HG03442 (cell line): ENCODE results near the gene CCDC183.
"Not testable (repeated sequence)": the region's sequence is repeated elsewhere in the genome, so short reads cannot be mapped to it uniquely, and the experiment has no call there.

ENCODE experiments used
- ATAC-seq: cut with Tn5 transposase; IDR thresholded peaks from one replicate; pipeline ENCODE4 v1.9.1; 2021; ENCODE audit warnings: mild to moderate bottlenecking, moderate library complexity; ENCODE audit not compliant: unreplicated experiment

The CCDC183 gene

DNA sequence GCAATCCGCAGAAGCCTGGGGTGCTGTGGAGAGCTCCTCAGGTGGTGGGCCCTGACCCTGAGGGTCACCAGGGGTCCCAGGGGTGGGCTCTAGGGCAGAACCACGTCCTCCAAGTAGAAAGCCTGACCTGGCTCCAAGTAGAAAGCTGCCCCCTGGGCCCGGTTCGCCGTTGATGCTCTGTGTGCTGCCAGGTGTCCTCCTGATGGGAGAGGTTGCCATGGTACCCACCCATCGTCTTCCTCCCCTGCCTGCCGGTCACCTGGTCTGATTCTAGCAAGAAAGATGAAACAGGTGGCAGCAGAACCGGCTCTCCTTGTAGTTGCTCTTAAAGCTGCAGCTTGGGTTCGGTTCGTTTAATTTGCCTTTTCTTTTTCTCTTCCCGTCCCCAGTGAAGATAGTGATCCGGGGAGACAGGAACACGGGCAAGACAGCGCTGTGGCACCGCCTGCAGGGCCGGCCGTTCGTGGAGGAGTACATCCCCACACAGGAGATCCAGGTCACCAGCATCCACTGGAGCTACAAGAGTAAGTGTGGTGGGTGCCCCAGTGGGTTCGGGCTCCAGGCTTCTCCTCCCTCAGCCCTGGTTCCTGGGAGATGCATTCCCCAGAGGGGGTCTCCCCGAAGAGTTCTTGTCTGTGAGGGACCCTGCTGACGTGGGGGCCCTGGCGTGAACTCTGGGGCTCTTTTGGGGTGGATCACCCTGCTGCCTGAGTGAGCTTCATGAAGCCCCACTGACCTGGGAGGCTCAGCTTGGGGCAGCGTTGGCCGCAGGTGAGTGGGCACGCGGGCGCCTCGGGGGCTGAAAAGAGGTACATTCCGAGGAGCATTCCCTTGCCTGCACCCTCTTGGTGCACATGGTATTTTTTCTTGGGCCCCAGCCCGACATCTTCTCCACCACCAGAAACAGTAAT lies 27.3 kb downstream of the CCDC183 start:
- ATAC-seq = no peak

DNA sequence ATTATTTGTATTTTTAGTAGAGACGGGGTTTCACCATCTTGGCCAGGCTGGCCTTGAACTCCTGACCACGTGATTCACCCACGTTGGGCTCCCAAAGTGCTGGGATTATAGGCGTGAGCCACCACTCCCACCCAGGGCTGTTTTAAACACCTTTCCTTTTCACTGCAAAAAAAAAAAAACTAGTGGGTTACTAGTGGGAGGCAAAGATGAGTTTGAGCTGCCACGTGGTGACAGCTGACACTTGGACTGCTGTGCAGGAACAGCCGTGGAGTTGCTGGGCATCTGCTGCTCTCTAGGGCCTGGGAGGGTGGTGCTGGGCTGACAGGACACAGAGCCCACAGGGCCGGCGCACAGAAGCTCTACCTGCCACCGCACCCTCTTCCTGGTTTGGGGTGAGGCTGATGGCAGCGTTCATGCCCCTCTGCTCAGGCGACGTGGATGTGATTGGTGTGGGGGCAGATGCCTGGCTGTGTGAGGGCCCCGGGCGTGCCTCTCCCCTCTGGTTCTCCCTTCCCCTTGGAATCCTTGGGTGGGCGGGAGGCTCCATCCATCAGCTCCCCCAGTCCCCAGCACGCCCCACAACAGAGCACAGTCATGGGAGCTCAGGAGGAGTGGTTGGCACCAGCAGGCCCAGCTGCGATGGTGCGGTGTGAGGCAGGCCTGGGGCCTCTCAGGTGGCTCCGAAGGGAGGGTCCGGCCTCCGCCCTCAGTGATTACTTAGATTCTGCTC lies 28.5 kb downstream of the CCDC183 start:
- ATAC-seq = no peak

DNA sequence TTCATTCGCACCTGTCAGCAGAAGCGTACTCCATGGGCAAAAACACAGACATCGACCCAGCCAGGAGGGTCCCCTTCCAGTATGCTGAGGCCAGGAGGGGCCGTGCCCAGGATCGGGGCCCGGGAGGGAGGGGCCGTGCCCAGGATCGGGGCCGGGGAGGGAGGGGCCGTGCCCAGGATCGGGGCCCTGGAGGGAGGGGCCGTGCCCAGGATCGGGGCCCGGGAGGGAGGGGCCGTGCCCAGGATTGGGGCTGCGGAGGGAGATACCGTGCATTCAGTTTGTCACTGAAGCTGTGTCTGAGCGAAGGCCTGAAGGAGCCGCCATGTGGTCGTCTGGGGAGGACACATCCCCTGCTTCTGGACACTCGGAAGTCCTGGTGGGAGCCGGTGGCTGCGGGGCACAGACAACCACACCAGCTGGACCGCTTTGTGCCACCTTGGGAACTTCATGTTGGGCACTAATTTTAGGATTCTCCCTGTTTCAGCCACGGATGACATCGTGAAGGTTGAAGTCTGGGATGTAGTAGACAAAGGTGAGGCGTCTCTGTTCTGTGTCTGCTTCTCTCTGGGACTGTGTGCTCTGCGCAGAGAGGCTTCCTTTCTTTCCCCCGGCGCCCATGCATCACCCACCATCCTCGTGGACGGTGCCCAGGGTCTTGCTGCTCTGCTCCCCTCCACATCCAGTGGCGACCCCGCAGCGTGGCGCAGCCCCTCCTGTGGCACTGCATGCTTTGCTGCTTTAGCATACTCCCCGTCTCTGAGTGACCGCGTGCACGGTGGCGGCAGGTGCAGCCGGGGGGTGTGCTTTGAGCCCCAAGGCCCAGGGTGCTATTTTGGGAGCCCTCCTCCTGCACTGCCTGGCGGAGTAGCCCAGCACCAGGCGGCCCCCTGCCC lies 29.4 kb downstream of the CCDC183 start:
- ATAC-seq = no peak

GRCh38 chr9:136826188-136826541 lies 30.0 kb downstream of the CCDC183 start:
- no peak for ATAC-seq

- ATAC-seq = no peak
These were observed 30.8 kb downstream of the CCDC183 start for GRCh38 chr9:136826703-136827582.

DNA sequence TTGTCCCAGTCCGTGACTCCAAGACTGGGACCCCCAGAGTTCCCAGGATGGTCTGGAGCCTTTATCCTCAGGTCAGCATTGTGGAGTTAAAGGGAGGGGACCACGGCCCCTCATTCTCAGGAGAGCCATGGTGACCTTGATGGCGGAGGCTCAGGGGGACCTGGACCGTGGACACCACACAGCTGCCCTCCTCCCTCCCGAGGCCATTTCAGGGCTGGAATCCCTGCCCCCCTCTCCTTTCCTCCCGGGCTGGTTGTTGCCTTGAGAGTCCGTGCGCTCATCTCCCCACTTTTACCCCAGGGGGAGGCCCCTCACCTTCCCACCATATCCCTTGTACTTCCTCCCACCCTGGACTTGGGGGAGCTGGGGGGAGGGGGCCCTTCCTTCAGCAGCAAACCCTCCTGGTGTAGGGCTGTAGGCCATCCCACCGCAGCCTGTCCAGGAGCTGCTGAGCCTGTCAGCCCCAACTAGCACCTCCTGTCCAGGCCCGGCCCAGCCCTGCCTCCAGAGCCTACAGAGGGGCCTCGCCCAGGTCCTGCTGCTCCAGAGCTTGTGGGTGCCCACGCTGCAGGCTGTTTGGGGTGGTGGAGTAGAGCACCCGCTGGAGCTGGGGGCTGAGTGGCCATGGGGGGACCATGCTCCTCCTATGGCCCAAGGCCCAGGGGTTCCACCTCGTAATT lies 31.8 kb downstream of the CCDC183 start:
- no peak for ATAC-seq

DNA sequence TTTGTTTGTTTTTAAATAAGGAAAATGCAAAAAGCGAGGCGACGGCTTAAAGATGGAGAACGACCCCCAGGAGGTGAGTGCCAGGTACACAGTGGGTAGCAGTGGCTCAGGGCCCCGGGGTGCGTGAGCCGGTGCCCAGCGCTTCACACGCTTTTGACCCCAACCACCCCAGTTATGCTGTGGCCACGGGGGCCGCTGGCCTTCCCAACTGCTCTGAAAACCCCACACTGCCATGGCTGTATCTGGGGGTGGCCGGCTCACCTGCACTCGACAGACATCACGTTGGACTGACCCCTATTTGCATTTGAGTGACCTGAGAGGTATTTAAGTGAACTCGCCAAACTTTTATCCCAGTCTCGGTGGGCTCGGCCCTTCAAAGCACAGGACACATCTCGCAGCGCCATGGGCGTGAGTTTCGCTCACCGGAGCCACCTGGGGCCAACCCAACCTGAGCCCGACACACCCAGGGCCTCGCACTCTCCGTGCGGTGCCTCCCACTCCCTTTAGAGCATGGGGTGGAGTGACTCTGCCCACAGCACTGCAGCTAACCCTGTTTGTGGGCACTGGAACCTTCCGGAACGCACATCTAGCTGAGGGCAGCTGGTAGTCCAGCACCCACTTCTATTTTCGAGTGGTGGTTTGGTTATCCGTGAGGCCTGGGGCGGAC lies 32.5 kb downstream of the CCDC183 start:
- no peak for ATAC-seq

- no peak for ATAC-seq
These were observed 33.3 kb downstream of the CCDC183 start for GRCh38 chr9:136829412-136829811.

- ATAC-seq = no peak
These were observed 34.1 kb downstream of the CCDC183 start for GRCh38 chr9:136829981-136830885.

- ATAC-seq = no peak
These were observed 35.0 kb downstream of the CCDC183 start for GRCh38 chr9:136831002-136831719.

- ATAC-seq = no peak
These were observed 35.6 kb downstream of the CCDC183 start for GRCh38 chr9:136831720-136832104.

GRCh38 chr9:136832581-136832980 lies 36.4 kb downstream of the CCDC183 start:
- ATAC-seq = no peak

- ATAC-seq = not testable (repeated sequence)
These were observed 37.4 kb downstream of the CCDC183 start for GRCh38 chr9:136833381-136834048.

DNA sequence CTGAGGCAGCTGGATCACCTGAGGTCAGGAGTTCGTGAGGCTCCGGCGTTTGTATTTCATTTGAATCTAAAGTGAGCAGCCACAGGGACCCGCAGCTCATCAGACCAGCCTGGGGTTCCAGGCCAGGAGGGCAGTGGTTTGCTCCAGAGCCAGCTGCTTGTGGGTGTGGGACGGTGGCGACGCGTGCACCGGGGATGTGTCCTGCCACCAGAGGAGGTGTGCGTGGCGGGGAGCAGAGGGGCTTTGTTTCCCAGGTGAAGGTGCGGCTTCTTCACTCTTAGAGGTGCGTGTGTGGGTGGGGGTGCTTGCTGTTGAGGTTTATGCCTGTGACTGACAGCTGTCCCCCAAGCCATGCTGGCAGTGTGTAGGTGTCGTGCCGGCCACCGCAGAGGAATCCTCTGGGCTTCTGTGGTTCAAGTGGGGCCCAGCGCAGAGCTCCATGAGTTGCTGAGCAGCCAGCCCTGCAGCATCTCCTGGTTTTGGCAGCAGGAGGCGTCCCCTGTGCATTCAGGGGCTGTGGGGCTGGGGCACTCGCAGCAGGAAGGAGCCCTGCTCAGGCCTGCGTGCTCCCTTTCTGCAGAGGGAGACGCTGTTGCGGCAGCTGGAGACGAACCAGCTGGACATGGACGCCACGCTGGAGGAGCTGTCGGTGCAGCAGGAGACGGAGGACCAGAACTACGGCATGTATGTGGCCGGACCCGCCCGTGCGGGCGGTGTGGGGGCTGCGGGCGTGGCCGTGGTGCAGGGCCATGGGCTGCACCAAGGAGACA lies 39.2 kb downstream of the CCDC183 start:
- ATAC-seq = no peak

GRCh38 chr9:136835932-136836904 lies 40.1 kb downstream of the CCDC183 start:
- ATAC-seq = no peak
